OCI-LY3 (cell line): ENCODE measurements around the gene LTBP3.

ENCODE experiments used
- H2AFZ ChIP-seq: fragments of 200-600, 300-600 bp; shearing (Covaris generic); 2 replicates; pipeline ENCODE4 v1.6.0; 2014; ENCODE audit warnings: antibody characterized with exemption, low read depth, low read length
- H3K27ac ChIP-seq: fragments of 200-600, 300-600 bp; sonication (generic); 2 replicates; pipeline ENCODE4 v1.5.1; 2014; ENCODE audit warnings: mild to moderate bottlenecking, low read length, moderate library complexity, mixed read lengths
- H3K27me3 ChIP-seq: fragments of 200-600, 300-600 bp; sonication (generic); 2 replicates; pipeline ENCODE4 v1.6.1; 2014; ENCODE audit warnings: low read depth, low read length, mixed read lengths
- H3K36me3 ChIP-seq: fragments of 200-600, 300-600 bp; sonication (generic); replicated peaks from 2 replicates; pipeline ENCODE3; 2014; ENCODE audit warnings: low read depth, low read length, mixed read lengths
- H3K4me1 ChIP-seq: fragments of 300-600, 200-600 bp; sonication (generic); 2 replicates; pipeline ENCODE4 v1.6.1; 2014; ENCODE audit warnings: low read length, mixed read lengths
- H3K4me2 ChIP-seq: fragments of 200-600, 300-600 bp; sonication (generic); 2 replicates; pipeline ENCODE4 v1.6.1; 2014; ENCODE audit warnings: low read length, mixed read lengths
- H3K4me3 ChIP-seq: fragments of 300-600, 200-600 bp; sonication (generic); 2 replicates; pipeline ENCODE4 v1.5.1; 2014; ENCODE audit warnings: antibody characterized with exemption, mild to moderate bottlenecking, low read length, moderate library complexity
- H3K79me2 ChIP-seq: fragments of 300-600, 200-600 bp; shearing (Covaris generic); 2 replicates; pipeline ENCODE4 v1.6.1; 2014; ENCODE audit warnings: mild to moderate bottlenecking, low read length, mixed read lengths
- H3K9ac ChIP-seq: fragments of 300-600, 200-600 bp; shearing (Covaris generic); 2 replicates; pipeline ENCODE4 v1.6.0; 2014; ENCODE audit warnings: mild to moderate bottlenecking, low read length, moderate library complexity
- H3K9me3 ChIP-seq: fragments of 200-600, 300-600 bp; shearing (Covaris generic); 2 replicates; pipeline ENCODE4 v1.6.1; 2014; ENCODE audit warnings: low read length, mixed read lengths; ENCODE audit not compliant: insufficient read depth
- H4K20me1 ChIP-seq: fragments of 200-600, 300-600 bp; sonication (generic); 2 replicates; pipeline ENCODE4 v1.6.1; 2016; ENCODE audit warnings: low read length, mixed read lengths; ENCODE audit not compliant: insufficient read depth
- CTCF ChIP-seq: fragments of 200-600, 300-600 bp; sonication (generic); IDR thresholded peaks from 2 replicates; pipeline ENCODE4 v1.5.1; 2014; ENCODE audit warnings: antibody characterized with exemption, low read length, low read depth
- EZH2phosphoT487 ChIP-seq: fragments of 200-600 bp; shearing (Covaris generic); IDR thresholded peaks from 2 replicates; pipeline ENCODE4 v1.6.1; 2018; ENCODE audit warnings: antibody characterized with exemption, mixed run types, low read depth

LTBP3 gene

GRCh38 chr11:65542738-65543390 lies 15.3 kb downstream of the LTBP3 start:
- TF ChIP-seq CTCF = no peak
- no peak for TF ChIP-seq EZH2phosphoT487
- Histone ChIP-seq H3K9ac (no peak overlapping the region), H3K27me3 (peaks cover 12% of the 10 kb centered on the region), H3K4me1 (peaks cover 18% of the 10 kb centered on the region), H3K9me3 (no peaks in the 10 kb centered on the region), H3K79me2 (no peaks in the 10 kb centered on the region), H3K36me3 (peaks cover 12% of the 10 kb centered on the region), H3K27ac (no peak overlapping the region), H4K20me1 (no peaks in the 10 kb centered on the region), H2AFZ (no peak overlapping the region), H3K4me3 (no peak overlapping the region), H3K4me2 (no peak overlapping the region)

- no peak overlapping the region for H3K27ac ChIP-seq
Measured at GRCh38 chr11:65541093-65541982, 16.8 kb downstream of the LTBP3 start.

DNA sequence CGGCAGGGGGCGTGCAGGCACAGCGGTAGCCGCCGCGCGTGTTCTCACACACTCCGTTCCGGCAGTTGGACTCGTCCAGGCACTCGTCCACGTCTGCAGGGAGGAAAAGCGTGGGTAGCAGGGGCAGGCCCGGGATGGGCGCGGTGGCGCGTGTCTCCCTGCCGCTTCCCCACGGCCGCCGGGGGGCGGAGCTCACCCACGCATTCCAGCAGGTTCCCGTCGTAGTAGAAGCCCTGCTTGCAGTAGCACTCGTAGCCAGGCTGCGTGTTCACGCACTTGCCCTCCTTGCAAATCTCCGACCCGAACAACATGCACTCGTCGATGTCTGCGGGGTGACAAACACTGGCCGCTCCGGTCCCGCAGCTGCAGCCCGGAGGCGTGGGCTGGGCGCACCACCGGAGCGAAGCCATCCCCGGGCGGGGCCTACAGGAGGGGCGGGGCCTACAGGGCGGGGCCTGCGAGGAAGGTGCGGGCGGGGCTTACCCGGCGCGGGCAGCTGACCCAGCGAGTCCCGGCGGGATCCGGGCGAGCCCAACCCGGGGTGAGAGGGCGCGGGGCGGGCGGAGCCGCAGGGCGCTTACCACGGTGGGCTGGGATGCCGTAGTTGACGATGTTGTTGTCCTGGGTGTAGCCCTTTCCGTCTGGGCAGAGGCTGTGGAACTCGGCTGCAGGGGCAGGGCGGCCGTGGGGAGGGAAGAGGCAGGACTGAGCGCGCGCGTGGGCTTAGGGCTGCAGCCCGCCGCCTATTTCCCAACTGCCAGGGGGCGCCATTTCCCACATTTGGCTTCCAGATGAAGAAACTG lies 17.7 kb downstream of the LTBP3 start:
- TF ChIP-seq CTCF (peak; percentile 94), EZH2phosphoT487 (no peak)
- Histone ChIP-seq H3K79me2 (no peaks in the 10 kb centered on the region), H3K4me1 (peaks cover 9% of the 10 kb centered on the region), H4K20me1 (no peaks in the 10 kb centered on the region), H3K36me3 (peaks cover 24% of the 10 kb centered on the region), H3K9ac (peak overlapping the region; percentile 60), H3K4me3 (peak overlapping the region; percentile 84), H3K4me2 (peak overlapping the region; percentile 91), H3K27ac (no peak overlapping the region), H3K27me3 (peaks cover 6% of the 10 kb centered on the region; the same call in 1 of the 2 replicates), H3K9me3 (no peaks in the 10 kb centered on the region), H2AFZ (no peak overlapping the region; the same call in 1 of the 2 replicates)

More at GRCh38 chr11:65541093-65541982, 16.8 kb downstream of the LTBP3 start:
- Histone ChIP-seq H3K4me2 (peak overlapping the region; percentile 91), H3K36me3 (peaks cover 19% of the 10 kb centered on the region), H3K9ac (peak overlapping the region; percentile 60; the same call in 1 of the 2 replicates), H3K9me3 (no peaks in the 10 kb centered on the region), H3K4me3 (peak overlapping the region; percentile 84), H3K4me1 (peaks cover 15% of the 10 kb centered on the region), H4K20me1 (no peaks in the 10 kb centered on the region), H3K79me2 (no peaks in the 10 kb centered on the region), H3K27me3 (peaks cover 12% of the 10 kb centered on the region), H2AFZ (no peak overlapping the region)
- TF ChIP-seq EZH2phosphoT487 (no peak), CTCF (no peak)
